GM18870 (cell line): ENCODE measurements around the gene MLPH.

Experiments
- ATAC-seq: cut with Tn5 transposase; IDR thresholded peaks from one replicate; pipeline ENCODE4 v1.9.1; 2021; ENCODE audit warnings: moderate library complexity; ENCODE audit not compliant: unreplicated experiment

MLPH gene

DNA sequence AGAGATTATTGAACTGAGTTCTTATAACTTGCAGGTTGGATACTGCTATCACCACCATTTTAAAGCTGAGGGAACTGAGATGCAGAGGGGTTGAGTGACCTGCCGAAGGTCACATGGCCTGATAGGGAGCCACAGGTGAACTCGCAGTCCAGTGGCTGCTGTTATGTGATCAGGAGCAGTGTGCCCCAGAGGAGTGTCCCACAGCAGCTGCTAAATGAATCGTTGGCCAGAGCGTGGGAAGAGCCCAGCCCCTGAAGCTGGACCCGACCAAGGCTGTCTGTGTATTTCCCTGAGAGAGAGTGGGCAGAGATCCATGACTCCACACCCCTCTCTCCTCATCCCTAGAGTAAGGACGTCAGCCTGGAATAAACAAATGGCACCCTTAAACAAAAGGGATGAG lies 52.6 kb downstream of the MLPH start:
- ATAC-seq, result no peak

DNA sequence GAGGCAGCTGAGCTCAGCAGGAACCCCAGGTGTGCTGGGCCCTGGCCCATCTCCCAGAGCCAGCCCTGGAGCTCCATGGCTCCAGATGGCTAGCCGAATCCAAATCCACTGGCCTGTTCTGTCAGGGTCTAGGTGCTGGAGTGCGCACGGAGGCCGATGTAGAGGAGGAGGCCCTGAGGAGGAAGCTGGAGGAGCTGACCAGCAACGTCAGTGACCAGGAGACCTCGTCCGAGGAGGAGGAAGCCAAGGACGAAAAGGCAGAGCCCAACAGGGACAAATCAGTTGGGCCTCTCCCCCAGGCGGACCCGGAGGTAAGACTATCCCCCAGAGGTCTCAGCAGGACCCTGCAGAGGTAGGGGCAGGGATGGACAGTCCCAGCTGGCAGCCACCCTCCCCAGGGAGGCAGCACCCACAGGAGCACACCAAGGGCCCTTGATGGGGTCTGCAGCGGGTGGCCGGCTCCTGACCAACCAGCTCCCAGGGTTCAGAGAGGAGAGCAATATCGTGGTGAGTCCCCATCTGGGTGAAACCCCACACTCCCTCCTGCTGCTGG lies 53.2 kb downstream of the MLPH start:
- ATAC-seq, result no peak

DNA sequence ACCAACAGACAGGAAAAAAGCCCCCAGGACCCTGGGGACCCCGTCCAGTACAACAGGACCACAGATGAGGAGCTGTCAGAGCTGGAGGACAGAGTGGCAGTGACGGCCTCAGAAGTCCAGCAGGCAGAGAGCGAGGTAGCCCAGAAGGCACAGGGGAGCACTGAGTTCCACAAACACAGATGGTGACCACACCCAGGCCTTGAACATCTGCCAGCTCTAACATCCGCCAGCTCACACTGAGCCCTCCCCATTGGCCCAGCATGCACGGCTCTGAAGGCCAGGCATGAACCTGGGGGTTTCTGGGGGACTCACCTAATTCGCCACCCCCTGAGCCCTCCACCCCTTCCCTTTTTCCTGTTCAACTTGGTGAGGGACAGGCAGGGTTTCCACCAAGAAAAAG lies 53.8 kb downstream of the MLPH start:
- ATAC-seq, result no peak

DNA sequence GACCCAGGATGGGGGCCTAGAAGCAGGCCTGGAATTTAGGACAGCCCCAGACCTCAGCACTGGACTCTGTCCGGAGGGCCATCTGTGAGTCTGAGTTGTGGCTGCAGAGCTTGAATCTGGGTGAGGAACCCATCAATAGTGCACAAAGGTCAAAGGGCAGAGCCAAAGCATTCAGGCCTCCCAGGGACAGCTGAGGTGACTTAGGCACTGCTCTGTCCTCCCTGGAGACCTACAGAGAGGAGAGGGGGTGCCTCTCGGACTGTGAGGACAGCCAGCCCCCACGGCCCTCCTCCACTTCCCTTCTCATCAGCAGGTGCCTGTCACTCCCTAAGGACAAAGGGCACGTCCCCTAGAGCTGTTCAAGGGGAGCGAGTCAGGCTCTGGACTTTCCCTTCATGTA lies 54.2 kb downstream of the MLPH start:
- no peak for ATAC-seq

DNA sequence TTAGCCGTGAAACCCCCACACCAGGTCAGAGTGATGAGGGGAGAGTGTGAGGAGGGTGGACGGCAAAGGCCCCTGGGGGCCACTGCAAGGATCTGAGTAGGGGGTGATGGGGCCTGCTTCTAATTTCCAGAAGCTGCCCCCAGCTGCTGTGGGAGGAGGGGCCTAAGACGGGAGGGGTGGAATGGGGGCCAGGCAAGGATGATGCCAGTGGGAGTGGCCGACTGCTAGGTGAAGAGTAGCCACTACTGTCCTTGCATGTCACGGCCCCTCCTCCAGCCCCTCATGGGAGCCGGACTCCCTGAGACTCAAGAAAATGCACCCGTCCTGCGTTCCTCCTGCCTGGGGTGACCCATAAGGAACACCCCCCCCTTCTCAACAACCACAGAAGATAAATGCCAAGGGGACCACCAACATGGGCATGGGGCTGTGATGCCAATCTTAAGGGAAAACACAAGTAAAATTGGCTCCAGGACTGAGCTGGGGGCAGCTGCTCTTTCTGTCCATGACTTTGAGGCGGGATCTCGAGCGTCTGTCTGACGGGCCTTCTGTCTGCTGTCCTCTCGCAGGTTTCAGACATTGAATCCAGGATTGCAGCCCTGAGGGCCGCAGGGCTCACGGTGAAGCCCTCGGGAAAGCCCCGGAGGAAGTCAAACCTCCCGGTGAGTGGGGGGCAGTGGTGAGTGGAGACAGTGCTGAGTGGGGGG lies 55.1 kb downstream of the MLPH start:
- no peak for ATAC-seq

DNA sequence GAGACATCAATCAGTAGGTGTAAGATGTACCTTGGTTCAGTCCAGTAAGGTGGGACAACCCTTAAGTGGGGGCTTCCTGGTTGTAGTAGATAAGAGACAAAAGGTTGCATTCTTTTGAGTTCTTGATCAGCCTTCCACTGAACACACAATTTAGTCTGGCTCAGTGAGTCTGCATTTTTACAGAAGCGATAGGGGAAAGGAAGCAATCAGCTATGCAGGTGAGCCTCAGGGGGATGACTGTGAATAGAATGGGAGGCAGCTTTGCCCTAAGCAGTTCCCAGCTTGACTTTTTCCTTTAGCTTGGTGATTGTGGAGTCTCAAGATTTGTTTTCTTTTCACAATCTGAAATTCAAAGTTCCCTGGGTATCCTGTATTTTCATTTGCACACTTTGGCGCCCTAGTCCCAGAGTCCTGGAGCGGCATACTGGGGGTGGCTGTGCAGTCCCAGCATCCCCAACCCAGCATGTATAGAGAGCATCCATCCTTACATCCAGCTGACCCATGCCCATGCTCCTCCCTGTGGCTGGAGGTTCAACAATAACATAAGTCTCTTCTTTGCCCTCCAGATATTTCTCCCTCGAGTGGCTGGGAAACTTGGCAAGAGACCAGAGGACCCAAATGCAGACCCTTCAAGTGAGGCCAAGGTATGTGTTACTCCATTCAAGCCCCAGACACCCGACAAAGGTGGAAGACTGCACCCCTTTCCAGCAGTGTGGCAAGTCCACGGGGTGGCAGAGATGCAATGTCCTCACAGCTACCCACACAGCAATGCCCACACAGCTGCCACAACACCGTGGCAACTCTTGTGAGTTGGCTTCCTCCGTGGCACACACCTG lies 59.2 kb downstream of the MLPH start:
- ATAC-seq, result no peak

DNA sequence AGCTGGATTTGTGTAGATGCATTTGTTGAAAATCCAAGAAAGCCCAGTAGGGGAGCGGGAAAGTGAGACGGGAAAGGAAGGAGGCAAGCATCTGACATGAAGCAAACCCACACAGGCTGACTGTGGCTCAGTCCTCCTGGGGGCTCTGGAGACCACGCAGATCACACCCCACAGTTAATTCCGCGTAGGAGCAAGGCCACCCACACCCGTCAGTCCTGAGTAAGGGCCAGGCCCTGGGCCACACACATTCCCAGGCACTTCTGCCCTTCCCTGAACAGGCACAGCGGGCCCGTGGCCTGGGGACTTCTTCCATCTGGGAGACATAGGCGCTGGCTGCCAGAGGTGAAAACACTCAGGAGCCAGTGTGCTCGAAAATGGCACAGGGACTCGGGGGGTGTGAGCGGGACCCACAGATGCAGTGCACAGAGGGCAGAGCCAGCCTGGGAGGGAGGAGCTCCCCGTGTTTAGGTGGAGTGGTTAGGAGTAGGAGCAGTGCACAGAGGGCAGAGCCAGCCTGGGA lies 59.9 kb downstream of the MLPH start:
- ATAC-seq, result no peak

DNA sequence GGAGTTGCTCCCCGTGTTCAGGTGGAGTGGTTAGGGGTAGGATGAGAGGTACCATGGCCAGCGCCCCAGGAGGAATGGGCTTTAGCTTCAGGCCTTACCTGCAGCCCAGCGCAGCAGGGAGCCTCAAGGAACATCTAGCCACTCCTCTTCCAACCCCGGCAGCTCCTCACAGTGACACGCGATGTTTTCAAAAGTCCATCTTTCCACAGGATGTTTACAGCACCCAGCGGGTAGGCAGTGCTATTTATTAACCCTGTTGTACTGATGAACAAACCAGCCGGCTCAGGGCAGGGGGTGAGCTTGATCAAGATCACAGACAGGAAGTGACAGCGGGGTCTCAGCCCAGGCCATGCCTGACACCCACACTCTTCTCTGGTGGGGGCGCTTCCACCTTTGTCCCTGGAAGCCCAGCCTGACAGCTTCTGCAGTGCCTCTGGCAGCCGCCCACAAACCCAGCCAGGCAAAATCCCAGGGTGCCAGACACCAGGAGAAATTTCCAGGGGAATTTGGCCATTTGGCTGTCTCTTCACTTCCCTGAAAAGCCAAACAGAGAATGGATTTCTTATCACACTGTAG lies 60.9 kb downstream of the MLPH start:
- ATAC-seq, result no peak

DNA sequence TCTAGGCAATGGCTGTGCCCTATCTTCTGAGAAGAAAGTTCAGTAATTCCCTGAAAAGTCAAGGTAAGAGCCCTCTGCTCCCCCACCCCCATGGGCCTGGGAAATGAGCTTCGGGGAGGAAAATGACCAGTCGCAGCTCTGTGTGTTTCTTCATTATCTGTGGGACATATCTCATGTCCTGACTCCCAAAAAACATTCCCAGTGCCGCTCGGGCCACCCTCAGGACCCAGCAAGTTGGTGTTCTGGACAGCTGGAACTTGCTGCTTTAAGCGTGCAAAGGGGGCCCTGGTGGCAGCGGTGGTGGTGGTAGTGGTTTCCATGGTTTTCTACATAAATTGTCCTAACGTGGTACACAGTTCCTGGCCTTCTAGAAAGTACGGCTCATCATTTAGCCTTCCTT lies 62.2 kb downstream of the MLPH start:
- no peak for ATAC-seq

DNA sequence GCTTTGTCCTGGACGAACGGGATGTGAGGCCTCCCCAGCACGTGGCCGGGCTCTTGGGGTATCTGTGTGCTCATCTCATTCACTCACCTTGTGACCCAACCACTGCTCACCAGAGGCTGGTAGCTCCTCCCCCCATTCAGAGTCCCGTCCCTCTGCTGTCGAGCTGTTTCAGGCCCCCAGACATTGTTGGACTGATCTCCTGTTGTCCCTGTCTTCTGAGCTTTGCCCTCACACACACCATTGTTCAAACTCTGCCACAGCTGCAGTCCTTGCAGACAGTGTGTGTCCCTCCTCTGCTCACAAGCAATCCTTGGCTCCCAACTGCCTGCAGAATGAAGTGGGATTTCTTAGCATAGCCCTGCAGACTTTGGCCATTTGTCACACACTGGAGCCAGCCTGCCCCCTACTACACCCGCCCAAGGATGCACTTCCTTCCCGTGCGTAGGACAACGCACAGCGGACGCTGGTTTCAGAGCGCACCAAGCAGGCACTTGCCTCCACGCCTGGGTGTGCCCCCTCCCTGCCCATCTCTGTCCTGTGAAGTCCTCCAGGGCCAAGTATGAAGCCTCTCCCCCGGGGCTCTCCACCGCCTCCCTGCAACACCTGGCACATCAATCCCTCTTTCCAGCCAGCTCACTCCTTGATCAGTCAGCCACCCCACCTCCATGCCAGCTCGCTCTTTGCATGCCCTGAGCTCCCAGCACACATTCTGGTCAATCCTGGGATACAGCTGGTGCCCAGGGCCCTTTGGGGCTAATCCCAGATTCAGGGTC lies 62.8 kb downstream of the MLPH start:
- no peak for ATAC-seq

DNA sequence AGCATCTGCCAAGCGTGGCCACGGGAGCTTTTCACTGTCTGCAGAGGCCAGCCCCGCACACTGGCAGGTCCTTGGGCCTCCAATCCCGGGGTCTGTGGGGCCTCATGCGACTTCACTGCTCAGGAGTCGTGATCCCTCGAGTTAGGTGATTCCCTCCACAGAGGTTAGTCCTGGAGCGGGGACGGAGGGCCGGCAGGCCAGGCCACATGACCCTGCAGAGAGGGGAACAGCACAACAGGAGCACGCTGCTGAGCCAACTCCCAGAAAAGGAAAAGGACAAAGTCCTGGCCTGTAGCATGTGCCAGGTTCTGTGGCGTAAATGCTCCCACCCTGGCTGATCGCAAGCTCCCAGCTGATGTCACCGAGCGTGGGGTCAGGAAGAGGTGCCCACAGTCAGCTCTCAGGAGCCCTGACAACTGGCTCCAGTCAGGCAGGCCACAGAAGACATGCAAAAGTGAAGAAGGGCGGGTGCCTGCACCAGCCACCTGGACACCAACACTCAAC lies 64.1 kb downstream of the MLPH start:
- ATAC-seq, result no peak

DNA sequence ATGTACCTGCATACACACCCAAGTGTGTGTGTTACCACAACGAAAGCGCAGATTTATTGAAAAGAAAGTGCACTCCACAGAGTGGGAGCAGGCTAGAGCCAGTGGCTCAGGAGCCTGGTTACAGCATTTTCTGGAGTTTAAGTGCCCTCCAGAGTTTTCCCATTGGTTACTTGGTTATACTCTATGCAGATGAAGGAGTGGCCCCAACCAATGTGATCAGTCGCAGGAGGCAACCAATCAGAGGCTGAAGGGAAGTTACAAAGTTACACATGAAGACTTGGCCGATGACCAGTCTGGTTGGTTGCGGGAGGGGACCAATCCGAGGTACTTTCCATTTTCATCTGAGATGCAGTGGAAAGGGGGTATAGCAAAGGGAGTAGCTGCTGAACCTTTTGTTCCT lies 65.9 kb downstream of the MLPH start:
- no peak for ATAC-seq

DNA sequence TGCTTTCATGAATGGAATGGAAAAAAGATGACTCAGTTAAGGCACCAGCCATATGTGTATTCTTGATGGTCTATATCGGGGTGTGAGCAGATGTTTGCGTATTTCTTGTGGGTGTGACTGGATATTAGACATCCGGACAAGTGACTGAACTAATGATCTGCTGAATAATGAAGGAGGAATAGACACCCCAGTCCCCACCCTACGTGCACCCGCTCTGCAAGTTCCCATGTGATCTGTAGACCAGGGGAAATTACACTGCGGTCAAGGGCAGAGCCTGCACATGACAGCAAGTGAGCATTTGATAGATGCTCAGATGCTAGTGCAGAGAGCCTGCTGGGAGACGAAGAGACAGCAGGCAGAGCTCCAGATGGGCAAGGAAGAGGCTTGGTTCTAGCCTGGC lies 66.9 kb downstream of the MLPH start:
- ATAC-seq, result no peak

DNA sequence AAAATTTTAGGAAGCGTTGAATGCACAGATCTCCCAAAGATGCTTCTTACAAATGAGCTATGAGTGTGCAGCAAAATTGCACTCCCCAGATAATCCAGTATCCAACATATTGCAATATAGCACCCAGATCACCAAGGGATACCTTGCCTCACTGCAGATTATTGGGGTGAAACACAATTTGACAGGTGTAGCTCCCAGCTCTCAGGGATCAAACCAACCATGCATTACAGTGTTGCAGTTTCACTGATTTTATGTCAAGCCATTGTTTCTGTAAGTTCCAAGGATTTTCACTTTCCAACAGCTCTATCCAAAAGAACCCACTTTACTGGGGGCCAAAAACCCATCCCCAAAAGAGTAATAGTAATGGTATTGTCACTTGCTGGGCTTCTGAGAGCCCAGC lies 68.5 kb downstream of the MLPH start:
- ATAC-seq, result no peak

DNA sequence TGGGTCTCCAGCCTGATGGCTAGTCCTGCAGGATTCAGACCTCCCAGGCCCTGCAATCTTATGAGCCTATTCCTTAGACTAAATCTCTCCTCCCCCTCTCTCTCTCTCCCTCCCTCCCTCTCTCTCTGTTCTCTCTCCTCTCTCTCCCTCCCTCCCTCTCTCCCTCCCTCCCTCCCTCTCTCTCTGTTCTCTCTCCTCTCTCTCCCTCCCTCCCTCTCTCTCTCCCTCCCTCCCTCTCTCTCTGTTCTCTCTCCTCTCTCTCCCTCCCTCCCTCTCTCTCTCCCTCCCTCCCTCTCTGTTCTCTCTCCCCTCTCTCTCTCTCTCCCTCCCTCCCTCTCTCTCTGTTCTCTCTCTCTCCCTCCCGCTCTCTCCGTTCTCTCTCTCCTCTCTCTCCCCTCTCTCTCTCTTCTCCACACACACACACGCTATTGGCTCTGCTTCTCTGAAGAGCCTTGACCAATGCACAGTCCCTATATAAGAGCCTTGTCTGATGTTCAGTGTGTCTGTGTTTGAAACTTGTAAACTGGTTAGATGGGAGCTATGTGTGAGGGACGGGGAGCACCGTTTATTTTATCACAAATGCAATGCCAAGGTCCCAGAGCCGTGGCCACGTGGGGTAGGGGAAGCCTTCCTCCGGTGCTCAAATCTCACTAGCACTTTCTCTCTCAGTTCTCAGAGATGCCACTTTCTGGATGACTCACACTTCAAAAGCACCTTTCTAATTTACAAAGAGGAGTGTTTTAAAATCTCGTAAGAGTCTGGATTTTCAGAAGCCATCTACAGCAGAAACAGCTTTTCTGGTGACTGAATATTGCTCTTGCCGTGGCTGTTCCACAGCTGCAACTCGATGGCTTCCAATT lies 70.0 kb downstream of the MLPH start:
- peak; percentile 96 for ATAC-seq

DNA sequence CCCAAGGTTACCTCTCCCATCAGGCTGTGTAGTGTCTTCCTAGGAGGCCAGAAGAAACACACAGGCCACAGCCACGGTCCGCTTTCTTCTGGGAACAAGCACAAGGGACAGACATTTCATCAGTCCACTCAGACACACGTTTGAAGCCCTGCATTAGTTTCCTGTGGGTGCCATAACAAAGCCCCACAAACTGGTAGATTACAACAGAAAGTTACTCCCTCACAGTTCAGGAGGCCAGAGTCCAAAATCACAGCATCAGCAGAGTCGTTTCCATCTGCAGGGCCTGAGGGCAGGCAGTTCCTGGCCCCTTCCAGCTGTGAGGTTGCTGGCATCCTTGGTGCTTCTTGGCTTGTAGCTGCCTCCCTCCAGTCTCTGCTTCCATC lies 70.6 kb downstream of the MLPH start:
- ATAC-seq, result no peak

DNA sequence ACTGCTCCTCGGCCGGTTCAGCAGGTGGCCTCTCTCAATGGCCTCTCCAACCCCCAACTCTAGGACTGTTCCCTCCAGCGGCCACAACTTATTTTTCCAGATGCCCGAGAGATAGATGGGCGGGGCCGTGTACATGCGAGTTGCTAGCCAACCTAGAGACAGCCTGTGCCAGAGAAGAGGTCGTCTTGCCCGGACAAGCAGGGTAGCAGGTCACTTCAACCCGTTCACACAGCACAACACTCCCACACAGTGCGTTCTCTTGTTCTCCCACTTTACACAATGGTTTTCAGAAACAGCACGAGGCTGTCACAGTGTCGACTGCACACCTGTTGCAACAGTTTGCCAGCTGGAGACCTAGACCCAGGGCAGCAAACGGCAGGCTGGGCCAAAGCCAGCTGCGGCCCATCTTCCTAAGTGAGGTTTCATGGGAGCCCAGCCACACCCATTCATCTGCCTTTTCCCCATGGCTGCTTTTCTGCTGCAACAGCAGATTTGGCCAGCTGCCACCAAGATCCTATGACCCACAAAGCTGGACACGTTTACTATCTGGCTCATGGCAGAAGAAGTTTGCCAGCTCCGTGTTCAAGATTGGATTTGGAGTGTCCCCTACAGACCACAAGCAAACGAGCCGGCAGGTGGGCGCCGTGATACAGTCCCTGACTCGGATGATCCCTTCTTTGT lies 72.0 kb downstream of the MLPH start:
- no peak for ATAC-seq

DNA sequence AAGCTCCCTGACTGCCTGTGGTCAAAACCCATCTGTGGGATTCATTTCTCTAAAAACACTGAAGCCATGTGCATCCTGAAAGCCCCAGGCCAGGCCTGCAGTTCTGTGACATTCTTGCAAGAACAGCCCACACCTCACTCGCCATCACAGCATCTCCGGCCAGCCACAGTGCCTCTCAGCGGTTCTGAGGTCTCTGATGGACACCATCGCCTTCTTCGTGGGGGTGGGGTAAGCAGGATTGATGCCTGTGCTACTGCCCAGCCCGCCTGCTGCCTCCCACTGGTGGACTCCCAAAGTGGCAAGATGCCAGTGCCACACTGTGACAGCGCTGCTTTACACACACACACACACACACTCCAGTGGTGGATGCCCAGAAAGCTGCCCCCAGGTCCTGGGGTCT lies 74.2 kb downstream of the MLPH start:
- no peak for ATAC-seq

DNA sequence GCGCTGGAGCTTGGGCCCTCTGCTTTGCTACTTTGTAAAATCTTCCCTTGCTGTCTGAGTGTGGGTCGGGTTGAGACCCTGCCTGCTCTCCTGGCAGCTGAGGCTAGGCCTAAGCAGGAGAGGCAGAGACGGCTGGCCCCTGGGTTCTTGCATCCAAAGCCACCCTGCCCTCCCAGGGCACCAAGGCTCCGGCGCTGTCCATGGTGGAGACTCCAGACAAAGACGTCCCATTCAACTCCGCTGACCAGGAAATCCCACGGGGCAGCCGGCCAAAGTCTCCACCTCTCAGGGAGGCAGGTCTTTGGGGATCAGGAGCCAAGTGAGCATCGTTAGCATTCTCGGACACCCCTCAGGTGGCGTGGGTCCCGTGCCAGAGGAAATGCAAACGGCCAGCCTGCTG lies 76.8 kb downstream of the MLPH start:
- ATAC-seq, result no peak
